Adrenal gland (tissue), 12 donors: ENCODE data around the gene VPS35L. TPM values are rescaled to one million over a fixed set of nuclear protein-coding genes. Genes with fewer than 3 reads are reported as not detected.
"Not testable (repeated sequence)": the region's sequence is repeated elsewhere in the genome, so short reads cannot be mapped to it uniquely, and the experiment has no call there.

Experiments used
- DNase-seq, 7 donors: peaks; one replicate each; pipeline ENCODE4 v3.0.0-alpha.2; 2019 to 2020
- H3K27ac ChIP-seq, 5 donors: fragments of 200-600 bp; sonication (generic) in 4 of 5; 1 replicate in 3 of 5; 2 replicates in 2 of 5; pipeline versions ENCODE4 v1.5.1 to v1.8.0; 2016 to 2020; ENCODE audit warnings: mild to moderate bottlenecking in 1 of 5
- H3K27me3 ChIP-seq: fragments of 200-600 bp; 2 replicates; pipeline ENCODE4 v1.8.0; 2021
- H3K36me3 ChIP-seq, 2 donors: fragments of 200-600 bp; replicated peaks in 1 of 2; 1 replicate in 1 of 2; 2 replicates in 1 of 2; pipeline versions ENCODE4 v1.5.1 to v1.8.0; 2018 to 2022
- H3K4me1 ChIP-seq, 2 donors: fragments of 200-600 bp; replicated peaks in 1 of 2; 1 replicate in 1 of 2; 2 replicates in 1 of 2; pipeline versions ENCODE4 v1.5.1 to v1.8.0; 2018 to 2021
- H3K4me3 ChIP-seq, 4 donors: fragments of 200-600 bp; sonication (generic) in 3 of 4; one replicate each; pipeline ENCODE4 v1.5.1; 2016 to 2018
- H3K9me3 ChIP-seq, 3 donors: fragments of 200-600 bp; sonication (generic) in 1 of 3; replicated peaks in 1 of 3; 1 replicate in 2 of 3; 2 replicates in 1 of 3; pipeline versions ENCODE4 v1.5.1 to v1.8.0; 2016 to 2021
- CTCF ChIP-seq, 6 experiments: fragments of 450-650 bp in 4 of 6; fragments of 200-600 bp in 2 of 6; sonication (generic) in 1 of 6; IDR thresholded peaks; 1 replicate in 5 of 6; 2 replicates in 1 of 6; pipeline versions ENCODE4 v1.5.1 to v1.8.0; 2016 to 2021; ENCODE audit warnings: antibody characterized with exemption in 6 of 6, mild to moderate bottlenecking in 2 of 6, moderate library complexity in 1 of 6
- POLR2A ChIP-seq, 2 donors: fragments of 450-650 bp; IDR thresholded peaks; one replicate each; pipeline ENCODE4 v1.6.1; 2017; ENCODE audit warnings: antibody characterized with exemption in 2 of 2, mild to moderate bottlenecking in 2 of 2, moderate library complexity in 1 of 2
- WGBS, 4 donors: extraction: QIAGEN DNeasy Blood & Tissue Kit in 2 of 4; methylation state at CpG; one replicate each; pipeline versions ENCODE4 v1.1.5 to v1.1.7; 2013 to 2017; 5-methylcytosine and 5-hydroxymethylcytosine counted together
- intact Hi-C, 2 donors: fragments of 100-400 bp; cut with DNase I; formaldehyde crosslinking; loops; one replicate each; pipeline versions ENCODE4 v1.14.1 to v1.15.0; 2022 to 2023
- polyA plus RNA-seq, 3 donors: library from polyadenylated mRNA; stranded (reverse); fragments of 200-250 nt in 2 of 3; fragments of 350-450 nt in 1 of 3; fragmentation: Illumina TruSeq in 1 of 3; extraction: RNeasy Lipid Tissue Mini Kit (QIAGEN cat#74804) in 1 of 3; gene quantifications; one replicate each; pipeline ENCODE4 v1.2.3, GENCODE V29; 2013 to 2014
- total RNA-seq, 9 donors: library from RNA; depleted of rRNA in 4 of 9; stranded (reverse); fragments of >200 nt in 4 of 9; fragments of 120-200 nt in 1 of 9; fragmentation: NEBNext Ultra II Directional in 1 of 9; extraction: Animal tissue kit (Norgen Biotek cat#: 25700) in 1 of 9; gene quantifications; one replicate each; pipeline versions ENCODE4 v1.1.0 to v1.2.4, GENCODE V29; 2013 to 2023
- donor health status: healthy with polysubstance abuse.
- donor health status: Bipolar disorder and iron deficiency.
- donor health status: DM: yes; HTN: yes; CAD: no.
- donor health status: DM: no; HTN: no; CAD: no.
- donor health status: DM: no; HTN: no; CAD: no.
- donor health status: DM: yes; HTN: yes; CAD: no.

Gene VPS35L
- total and polyA plus RNA-seq, 12 donors = 38.3 to 96.7 (median 66.9) TPM

GRCh38 chr16:19540241-19540970, 15.1 kb upstream of the VPS35L start:
- Histone ChIP-seq H3K27me3 (no peaks in the 10 kb centered on the region), H3K27ac (no peak overlapping the region), H3K36me3 (peaks cover 0 to 23% of the 10 kb centered on the region in 2 donors), H3K9me3 (peaks cover 0 to 2% (median 0%) of the 10 kb centered on the region in 3 donors), H3K4me3 (no peak overlapping the region), H3K4me1 (no peaks in the 10 kb centered on the region)
- no peak for TF ChIP-seq POLR2A (IDR thresholded peaks at IDR 0.05)
- TF ChIP-seq CTCF (IDR thresholded peaks at IDR 0.05) = no peak
- intact Hi-C loops = no loop called here
- DNase-seq = no peak
- WGBS, 4 donors = 94 to 98% (median 96%) methylated on average over 6 of the region's 6 CpGs

GRCh38 chr16:19542138-19542821, 13.2 kb upstream of the VPS35L start:
- peaks cover 0 to 31% of the 10 kb centered on the region in 2 donors for H3K36me3 ChIP-seq
- no peaks in the 10 kb centered on the region for H3K27me3 ChIP-seq
- H3K4me3 ChIP-seq = no peak overlapping the region
- TF ChIP-seq POLR2A (IDR thresholded peaks at IDR 0.05) (no peak), CTCF (IDR thresholded peaks at IDR 0.05) (no peak)
- intact Hi-C loops = no loop called here
- WGBS, 4 donors = 89 to 91% (median 90%) methylated on average over 3 of the region's 3 CpGs
- DNase-seq = no peak
- no peaks in the 10 kb centered on the region for H3K4me1 ChIP-seq
- H3K27ac ChIP-seq = no peak overlapping the region
- H3K9me3 ChIP-seq = peaks cover 0 to 5% (median 0%) of the 10 kb centered on the region in 3 donors

GRCh38 chr16:19543278-19543996, 12.1 kb upstream of the VPS35L start:
- H3K27ac ChIP-seq, H3K9me3 ChIP-seq, H3K4me3 ChIP-seq, H3K27me3 ChIP-seq, intact Hi-C loops, H3K4me1 ChIP-seq, DNase-seq: not testable (repeated sequence)
- WGBS, 4 donors = 82 to 89% (median 86%) methylated on average over 10 of the region's 10 CpGs
- H3K36me3 ChIP-seq = peaks cover 0 to 31% of the 10 kb centered on the region in 2 donors

- no peaks in the 10 kb centered on the region for H3K27me3 ChIP-seq
- H3K36me3 ChIP-seq = peaks cover 0 to 34% of the 10 kb centered on the region in 2 donors
- no peak for DNase-seq
- WGBS, 4 donors = 92 to 100% (median 96%) methylated on average over 3 of the region's 3 CpGs
- no peak for TF ChIP-seq CTCF (IDR thresholded peaks at IDR 0.05)
- H3K4me3 ChIP-seq = no peak overlapping the region
- no peak overlapping the region for H3K27ac ChIP-seq
- intact Hi-C loops = no loop called here
- H3K4me1 ChIP-seq = no peaks in the 10 kb centered on the region
- H3K9me3 ChIP-seq = peaks cover 0 to 5% (median 0%) of the 10 kb centered on the region in 3 donors
Observed at GRCh38 chr16:19548144-19548543, 7.4 kb upstream of the VPS35L start.
